ENCODE measurements around the gene NTSR1. TPM values are rescaled to one million over a fixed set of nuclear protein-coding genes. Genes with fewer than 3 reads are reported as not detected.

Gene NTSR1
- total and polyA plus RNA-seq, 2 donors (not counting 1 experiment from before 2014, with no cell fraction given): not detected

GRCh38 chr20:62705627-62706026 lies 3.0 kb upstream of the NTSR1 start:
- ChIA-PET CTCF (interaction anchor here (1.6 kb wide), 1 partner anchor 79 kb away, joined by 3 read pairs; no protein-coding TSS in a partner anchor), POLR2A (no interaction called here)
- Mint-ChIP-seq H3K27ac (no peak overlapping the region), H3K4me3 (no peak overlapping the region), H3K4me1 (peaks cover 4% of the 10 kb centered on the region), H3K9me3 (ENCODE audit: insufficient read depth) (no peaks in the 10 kb centered on the region), H3K27me3 (peaks cover 31% of the 10 kb centered on the region)
- Histone ChIP-seq H3K27ac (ENCODE audit: low read length in 2 of 2) (no peak overlapping the region), H3K36me3 (replicated peaks in 1 of 2; ENCODE audit: control extremely low read depth in 1 of 2, control insufficient read depth in 1 of 2, extremely low read depth in 1 of 2, insufficient read depth in 2 of 2, low read length in 1 of 2) (no peaks in the 10 kb centered on the region), H3K27me3 (replicated peaks in 1 of 4; ENCODE audit: control extremely low read depth in 1 of 4, control insufficient read depth in 3 of 4, insufficient read depth in 4 of 4, low read length in 3 of 4) (peaks cover 0 to 31% (median 9%) of the 10 kb centered on the region in 4 experiments), H2AFZ (ENCODE audit: insufficient read depth, low read depth, low read length, poor library complexity, severe bottlenecking) (no peak overlapping the region), H3K4me1 (ENCODE audit: control insufficient read depth in 2 of 2, insufficient read depth in 2 of 2, low read length in 2 of 2) (peaks cover 0 to 4% of the 10 kb centered on the region in 2 donors), H3K79me2 (ENCODE audit: control insufficient read depth, insufficient read depth, low read length) (no peaks in the 10 kb centered on the region), H3K9ac (ENCODE audit: low read length) (no peak overlapping the region), H3K9me3 (ENCODE audit: control extremely low read depth in 1 of 3, control insufficient read depth in 2 of 3, insufficient read depth in 1 of 3, low read length in 2 of 3) (no peaks in the 10 kb centered on the region), H3K4me3 (ENCODE audit: control extremely low read depth in 1 of 5, extremely low read depth in 1 of 5, insufficient read depth in 1 of 5, low read depth in 2 of 5, low read length in 4 of 5) (no peak overlapping the region), H4K20me1 (ENCODE audit: control insufficient read depth, insufficient read depth, low read length, poor library complexity, severe bottlenecking) (no peaks in the 10 kb centered on the region), H3K4me2 (replicated peaks; ENCODE audit: low read depth, low read length, poor library complexity, severe bottlenecking) (no peak overlapping the region)
- no peak for DNase-seq
- TF ChIP-seq EZH2 (IDR thresholded peaks at IDR 0.05; ENCODE audit: borderline replicate concordance, insufficient read depth, low read depth, low read length, poor library complexity, severe bottlenecking): no peak
- TF ChIP-seq, protein P1, sequence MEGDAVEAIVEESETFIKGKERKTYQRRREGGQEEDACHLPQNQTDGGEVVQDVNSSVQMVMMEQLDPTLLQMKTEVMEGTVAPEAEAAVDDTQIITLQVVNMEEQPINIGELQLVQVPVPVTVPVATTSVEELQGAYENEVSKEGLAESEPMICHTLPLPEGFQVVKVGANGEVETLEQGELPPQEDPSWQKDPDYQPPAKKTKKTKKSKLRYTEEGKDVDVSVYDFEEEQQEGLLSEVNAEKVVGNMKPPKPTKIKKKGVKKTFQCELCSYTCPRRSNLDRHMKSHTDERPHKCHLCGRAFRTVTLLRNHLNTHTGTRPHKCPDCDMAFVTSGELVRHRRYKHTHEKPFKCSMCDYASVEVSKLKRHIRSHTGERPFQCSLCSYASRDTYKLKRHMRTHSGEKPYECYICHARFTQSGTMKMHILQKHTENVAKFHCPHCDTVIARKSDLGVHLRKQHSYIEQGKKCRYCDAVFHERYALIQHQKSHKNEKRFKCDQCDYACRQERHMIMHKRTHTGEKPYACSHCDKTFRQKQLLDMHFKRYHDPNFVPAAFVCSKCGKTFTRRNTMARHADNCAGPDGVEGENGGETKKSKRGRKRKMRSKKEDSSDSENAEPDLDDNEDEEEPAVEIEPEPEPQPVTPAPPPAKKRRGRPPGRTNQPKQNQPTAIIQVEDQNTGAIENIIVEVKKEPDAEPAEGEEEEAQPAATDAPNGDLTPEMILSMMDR (IDR thresholded peaks at IDR 0.05): no peak
- 88% methylated on average over 16 of the region's 16 CpGs for WGBS (ENCODE audit: insufficient coverage)
- no peak for ATAC-seq (ENCODE audit: low read depth)
- intact Hi-C loops (cut with micrococcal nuclease): no loop called here

DNA sequence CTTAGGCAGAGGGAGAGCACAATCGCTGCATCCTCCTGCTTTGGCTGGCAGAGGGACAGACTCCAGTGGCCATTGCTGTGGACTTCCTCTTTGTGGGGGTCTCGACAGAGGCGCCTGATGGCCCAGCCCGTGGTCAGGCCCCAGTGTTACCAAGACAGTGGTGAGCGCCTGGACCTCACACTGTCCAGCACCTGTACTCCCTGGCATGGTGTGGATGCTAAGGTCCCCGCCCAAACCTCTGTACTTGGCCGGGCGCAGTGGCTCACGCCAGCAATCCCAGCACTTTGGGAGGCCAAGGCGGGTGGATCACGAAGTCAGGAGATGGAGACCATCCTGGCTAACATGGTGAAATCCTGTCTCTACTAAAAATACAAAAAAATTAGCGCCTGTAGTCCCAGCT lies 2.3 kb upstream of the NTSR1 start:
- Mint-ChIP-seq H3K27ac (no peak overlapping the region), H3K9me3 (ENCODE audit: insufficient read depth) (no peaks in the 10 kb centered on the region), H3K4me3 (no peak overlapping the region), H3K27me3 (peaks cover 34% of the 10 kb centered on the region), H3K4me1 (peaks cover 4% of the 10 kb centered on the region)
- no peaks in the 10 kb centered on the region for H4K20me1 ChIP-seq (ENCODE audit: control insufficient read depth, insufficient read depth, low read length, poor library complexity, severe bottlenecking)
- no peaks in the 10 kb centered on the region for H3K9me3 ChIP-seq (ENCODE audit: control extremely low read depth in 1 of 3, control insufficient read depth in 2 of 3, insufficient read depth in 1 of 3, low read length in 2 of 3)
- no peak overlapping the region for H2AFZ ChIP-seq (ENCODE audit: insufficient read depth, low read depth, low read length, poor library complexity, severe bottlenecking)
- 88% methylated on average over 12 of the region's 12 CpGs for WGBS (ENCODE audit: insufficient coverage)
- H3K9ac ChIP-seq (ENCODE audit: low read length): no peak overlapping the region
- H3K79me2 ChIP-seq (ENCODE audit: control insufficient read depth, insufficient read depth, low read length): no peaks in the 10 kb centered on the region
- intact Hi-C loops (cut with micrococcal nuclease): no loop called here
- no peak overlapping the region for H3K27ac ChIP-seq (ENCODE audit: low read length in 2 of 2)
- TF ChIP-seq, protein P1 (IDR thresholded peaks at IDR 0.05): no peak
- TF ChIP-seq EZH2 (IDR thresholded peaks at IDR 0.05; ENCODE audit: borderline replicate concordance, insufficient read depth, low read depth, low read length, poor library complexity, severe bottlenecking): no peak
- ChIA-PET POLR2A (no interaction called here), CTCF (interaction anchor here (1.6 kb wide), 1 partner anchor 79 kb away, joined by 3 read pairs; no protein-coding TSS in a partner anchor)
- ATAC-seq (ENCODE audit: low read depth) (no peak), DNase-seq (no peak)
- H3K27me3 ChIP-seq (replicated peaks in 1 of 4; ENCODE audit: control extremely low read depth in 1 of 4, control insufficient read depth in 3 of 4, insufficient read depth in 4 of 4, low read length in 3 of 4): peaks cover 0 to 35% (median 11%) of the 10 kb centered on the region in 4 experiments
- H3K4me1 ChIP-seq (ENCODE audit: control insufficient read depth in 2 of 2, insufficient read depth in 2 of 2, low read length in 2 of 2): peaks cover 0 to 4% of the 10 kb centered on the region in 2 donors
- H3K36me3 ChIP-seq (replicated peaks in 1 of 2; ENCODE audit: control extremely low read depth in 1 of 2, control insufficient read depth in 1 of 2, extremely low read depth in 1 of 2, insufficient read depth in 2 of 2, low read length in 1 of 2): no peaks in the 10 kb centered on the region
- no peak overlapping the region for H3K4me3 ChIP-seq (ENCODE audit: control extremely low read depth in 1 of 5, extremely low read depth in 1 of 5, insufficient read depth in 1 of 5, low read depth in 2 of 5, low read length in 4 of 5)
- no peak overlapping the region for H3K4me2 ChIP-seq (replicated peaks; ENCODE audit: low read depth, low read length, poor library complexity, severe bottlenecking)

Measured in B cell (primary cell).